ENCODE data around the gene SLC13A3.

The SLC13A3 gene

DNA sequence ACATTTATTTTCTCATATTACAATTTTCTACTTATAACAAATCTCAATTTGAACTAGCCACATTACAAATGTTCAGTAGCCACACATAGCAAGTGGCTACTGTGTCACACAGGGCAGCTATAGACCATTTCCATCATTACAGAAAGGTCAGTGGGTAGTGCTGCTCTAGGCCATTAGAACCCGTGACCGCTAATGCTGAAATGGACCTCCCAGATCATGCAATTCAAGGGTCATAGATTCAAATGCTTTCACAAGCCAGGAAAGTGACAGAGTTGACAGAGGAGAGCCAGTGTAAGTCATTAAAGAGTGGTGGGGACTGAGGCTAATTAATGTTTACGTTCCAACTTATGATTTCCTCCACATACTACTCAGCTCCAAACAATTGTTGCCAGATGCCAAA, 97.3 kb downstream of the SLC13A3 start:
- no peak overlapping the region for H3K27ac ChIP-seq
- TF ChIP-seq, protein P1, sequence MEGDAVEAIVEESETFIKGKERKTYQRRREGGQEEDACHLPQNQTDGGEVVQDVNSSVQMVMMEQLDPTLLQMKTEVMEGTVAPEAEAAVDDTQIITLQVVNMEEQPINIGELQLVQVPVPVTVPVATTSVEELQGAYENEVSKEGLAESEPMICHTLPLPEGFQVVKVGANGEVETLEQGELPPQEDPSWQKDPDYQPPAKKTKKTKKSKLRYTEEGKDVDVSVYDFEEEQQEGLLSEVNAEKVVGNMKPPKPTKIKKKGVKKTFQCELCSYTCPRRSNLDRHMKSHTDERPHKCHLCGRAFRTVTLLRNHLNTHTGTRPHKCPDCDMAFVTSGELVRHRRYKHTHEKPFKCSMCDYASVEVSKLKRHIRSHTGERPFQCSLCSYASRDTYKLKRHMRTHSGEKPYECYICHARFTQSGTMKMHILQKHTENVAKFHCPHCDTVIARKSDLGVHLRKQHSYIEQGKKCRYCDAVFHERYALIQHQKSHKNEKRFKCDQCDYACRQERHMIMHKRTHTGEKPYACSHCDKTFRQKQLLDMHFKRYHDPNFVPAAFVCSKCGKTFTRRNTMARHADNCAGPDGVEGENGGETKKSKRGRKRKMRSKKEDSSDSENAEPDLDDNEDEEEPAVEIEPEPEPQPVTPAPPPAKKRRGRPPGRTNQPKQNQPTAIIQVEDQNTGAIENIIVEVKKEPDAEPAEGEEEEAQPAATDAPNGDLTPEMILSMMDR (conservative IDR thresholded peaks at IDR 0.05) = no peak
- TF ChIP-seq ZFX (IDR thresholded peaks at IDR 0.05) = no peak

DNA sequence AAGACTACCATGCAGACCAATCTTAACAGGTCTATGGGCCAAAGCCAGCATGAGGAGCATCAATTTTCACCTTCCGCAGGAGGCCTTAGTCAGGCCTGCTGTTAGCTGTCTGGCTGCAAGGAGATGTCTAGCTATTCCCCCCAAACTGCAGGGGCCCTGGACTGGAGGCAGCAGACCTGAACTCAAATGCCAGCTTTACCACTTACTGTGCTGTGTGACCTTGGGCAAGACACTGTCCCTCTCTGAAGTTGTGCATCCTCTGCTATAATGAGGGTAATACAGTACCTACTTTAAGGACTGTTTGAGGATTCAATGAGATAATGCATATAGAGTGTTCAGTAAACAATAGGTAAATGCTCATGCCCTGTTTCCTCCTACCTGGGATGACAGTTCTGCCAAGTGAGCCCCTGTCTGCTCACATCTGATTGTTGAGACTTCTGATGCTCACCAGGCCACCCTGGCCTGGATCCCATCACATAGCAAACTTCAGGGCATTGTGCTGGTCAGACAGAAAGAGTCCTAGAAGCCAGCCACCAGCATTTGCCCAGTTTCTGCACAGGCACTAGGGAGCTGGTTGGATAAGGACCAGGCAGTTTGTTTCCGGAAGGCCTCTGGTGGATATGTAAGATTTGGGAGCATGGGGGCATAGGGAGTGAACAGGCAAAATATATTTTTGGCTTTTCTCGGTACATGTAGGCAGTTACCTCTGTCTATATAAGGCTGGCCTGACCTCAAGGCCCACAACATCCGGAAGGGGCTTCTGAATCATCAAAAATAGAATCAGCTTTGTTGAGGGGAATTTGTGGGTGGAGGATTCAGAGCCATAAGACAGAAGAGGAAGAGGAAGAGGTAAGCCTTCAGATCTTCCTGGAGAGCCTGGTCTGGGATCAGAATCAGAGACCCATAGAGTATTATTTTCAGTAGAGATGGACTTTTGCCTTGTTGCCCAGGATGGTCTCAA, 98.5 kb downstream of the SLC13A3 start:
- TF ChIP-seq ZFX (IDR thresholded peaks at IDR 0.05) = no peak
- TF ChIP-seq, protein P1 (conservative IDR thresholded peaks at IDR 0.05) = no peak
- no peak overlapping the region for H3K27ac ChIP-seq

- TF ChIP-seq ZFX (IDR thresholded peaks at IDR 0.05) = no peak
- TF ChIP-seq, protein P1 (conservative IDR thresholded peaks at IDR 0.05) = no peak
- H3K27ac ChIP-seq = no peak overlapping the region
These were observed 99.5 kb downstream of the SLC13A3 start for GRCh38 chr20:46551522-46552381.

DNA sequence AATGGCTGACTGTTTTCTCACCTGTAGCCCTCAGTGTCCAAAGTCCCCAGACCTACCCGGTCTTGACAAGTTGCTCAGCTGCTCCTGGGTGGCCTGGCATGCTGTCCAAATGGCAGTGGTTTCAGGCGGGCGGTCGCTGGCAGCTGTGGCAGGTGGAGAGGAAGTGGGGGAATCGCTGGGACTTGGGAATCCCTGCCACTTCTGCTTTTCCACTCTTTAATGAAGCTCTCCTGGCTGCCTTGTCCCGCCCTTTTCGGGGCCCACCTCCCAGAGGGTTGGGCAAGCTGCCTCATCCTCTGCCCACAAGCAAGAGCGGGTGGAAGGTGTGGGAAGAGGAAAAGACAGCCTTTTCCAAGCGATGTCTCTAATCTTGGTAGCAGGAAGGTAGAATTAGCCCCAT, 100.8 kb downstream of the SLC13A3 start, which contains the start of gene OCSTAMP:
Gene OCSTAMP, minus strand, starts transcription at position 194 of the 400 bp plus-strand sequence. Its CDS starts 94 bp downstream, at position 100.
- H3K27ac ChIP-seq = no peak within 1 kb of the TSS
- TF ChIP-seq, protein P1 (conservative IDR thresholded peaks at IDR 0.05) = no peak
- TF ChIP-seq ZFX (IDR thresholded peaks at IDR 0.05) = no peak

- TF ChIP-seq ZFX (IDR thresholded peaks at IDR 0.05) = no peak
- TF ChIP-seq, protein P1 (conservative IDR thresholded peaks at IDR 0.05) = peak; percentile 39
These were observed 101.9 kb downstream of the SLC13A3 start for GRCh38 chr20:46549188-46549972.

DNA sequence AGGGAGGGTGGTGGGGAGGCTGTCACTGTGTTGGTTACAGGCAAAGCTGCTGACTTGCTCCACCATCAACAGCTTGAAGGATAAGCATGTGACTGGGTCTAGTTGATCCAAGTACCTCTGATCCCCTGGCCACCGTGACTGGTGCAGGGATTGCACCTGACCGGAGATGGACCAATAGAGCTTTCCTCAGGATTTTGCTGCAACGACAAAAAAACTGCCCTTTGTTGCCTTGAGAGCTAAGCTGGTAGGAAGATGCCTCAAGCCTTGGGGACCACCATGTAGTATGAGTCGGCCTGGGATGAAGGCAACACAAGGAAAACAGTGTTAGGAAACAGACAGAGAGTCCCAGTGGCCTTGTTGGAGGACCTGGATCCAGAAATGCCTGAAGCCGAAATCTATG, 102.6 kb downstream of the SLC13A3 start:
- H3K27ac ChIP-seq = no peak overlapping the region
- TF ChIP-seq, protein P1 (conservative IDR thresholded peaks at IDR 0.05) = no peak
- TF ChIP-seq ZFX (IDR thresholded peaks at IDR 0.05) = no peak

More at GRCh38 chr20:46549188-46549972, 101.9 kb downstream of the SLC13A3 start:
- no peak overlapping the region for H3K27ac ChIP-seq

Data from C4-2B (cell line).